NCI-H524 treated with DMSO at 0.1 percent for 48 hours (cell line): Measurements from ENCODE around the gene FAM171A1.
"Not testable (repeated sequence)": the region's sequence is repeated elsewhere in the genome, so short reads cannot be mapped to it uniquely, and the experiment has no call there.

ENCODE experiments used
- DNase-seq: peaks from one replicate; lab custom pipeline; 2025; lab: John Stamatoyannopoulos, UW

FAM171A1 gene

DNA sequence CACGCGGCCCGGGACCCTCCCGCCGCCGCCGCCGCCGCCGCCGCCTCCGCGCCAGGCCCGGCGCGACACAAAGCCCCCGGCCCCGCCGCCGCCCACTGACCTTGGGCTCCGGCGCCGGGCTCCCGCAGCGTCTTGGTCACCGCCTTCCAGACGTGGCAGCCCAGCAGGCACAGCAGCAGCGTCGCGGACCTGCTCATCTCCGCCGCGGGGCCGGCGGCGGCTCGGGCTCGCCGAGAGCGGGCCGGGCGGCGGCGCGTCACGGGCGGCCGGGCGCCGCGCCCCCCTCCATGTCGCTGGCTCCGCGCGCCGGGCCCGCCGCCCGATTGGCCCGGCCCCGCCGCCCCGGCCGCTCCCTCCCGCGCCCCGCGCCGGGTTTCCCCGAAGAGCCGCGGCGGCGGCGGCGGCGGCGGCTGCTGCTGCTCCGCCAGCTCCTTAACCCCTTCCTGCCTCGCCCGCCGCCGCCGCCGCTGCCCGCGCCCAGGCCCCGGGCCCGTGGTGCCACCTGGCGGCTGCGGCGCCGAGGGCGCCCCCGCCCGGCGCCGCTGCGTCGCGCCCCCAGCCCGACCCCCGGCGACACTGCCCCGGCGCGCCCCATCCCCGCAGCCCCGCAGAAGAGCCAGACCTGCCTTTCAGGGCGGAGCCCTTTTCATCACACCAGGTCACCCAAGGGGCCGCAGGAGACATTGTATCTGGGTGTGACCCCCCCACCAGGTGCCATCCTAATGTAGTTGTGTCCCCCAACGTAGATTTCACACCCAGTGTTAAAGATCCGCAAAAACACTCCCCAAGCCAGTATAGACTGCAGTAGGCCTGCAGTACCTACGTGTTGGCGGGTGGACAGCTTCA lies at the start of gene FAM171A1:
TSS of gene FAM171A1 (minus strand) at position 434 of the 846 bp plus-strand sequence. CDS start at position 197, 237 bp downstream.
- no peak for DNase-seq

DNA sequence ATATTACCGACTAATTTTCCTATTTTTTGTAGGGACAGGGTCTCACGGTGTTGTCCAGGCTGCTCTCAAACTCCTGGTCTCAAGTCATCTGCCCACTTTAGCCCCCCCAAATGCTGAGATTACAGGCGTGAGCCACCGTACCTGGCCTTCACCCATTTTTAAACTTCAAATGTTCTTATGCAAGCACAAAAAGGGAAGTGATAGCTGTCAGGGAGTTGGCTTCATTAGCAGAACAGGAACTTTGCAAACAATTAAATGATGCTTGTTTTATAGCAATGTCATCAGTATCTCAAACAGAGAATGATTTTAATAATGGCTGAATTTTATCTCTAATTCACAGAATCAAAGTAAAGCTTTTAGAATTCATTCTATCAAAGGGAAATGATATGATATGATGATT lies 49.8 kb upstream of the FAM171A1 start:
- DNase-seq: no peak

DNA sequence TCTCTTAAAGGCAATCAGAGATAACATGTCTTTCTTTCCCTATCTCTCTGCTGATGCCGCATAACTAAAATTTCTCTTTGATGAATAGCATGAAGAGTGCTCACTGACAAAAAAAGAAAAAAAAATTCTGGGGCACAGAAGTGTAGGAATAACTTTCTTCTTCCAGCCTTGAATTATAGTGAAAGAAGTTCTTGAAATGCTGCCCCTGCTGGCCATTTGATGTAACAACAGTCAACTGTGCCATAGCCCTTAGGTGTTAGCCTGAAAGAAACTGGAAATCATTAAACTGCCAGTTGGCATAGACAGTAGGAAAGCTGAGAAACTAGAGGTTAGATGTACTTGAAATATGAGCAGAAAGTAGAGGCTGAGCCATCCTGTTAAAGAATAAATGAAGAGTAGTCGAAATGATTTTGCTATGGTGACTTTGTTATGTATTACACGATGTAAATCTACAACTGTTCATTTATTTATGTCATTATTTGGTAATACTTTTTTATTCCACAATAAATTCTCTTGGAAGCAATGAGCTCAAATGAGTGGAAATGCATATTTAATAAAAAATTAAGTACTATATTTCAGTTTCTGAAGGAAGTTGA lies 48.3 kb upstream of the FAM171A1 start:
- DNase-seq: no peak

DNA sequence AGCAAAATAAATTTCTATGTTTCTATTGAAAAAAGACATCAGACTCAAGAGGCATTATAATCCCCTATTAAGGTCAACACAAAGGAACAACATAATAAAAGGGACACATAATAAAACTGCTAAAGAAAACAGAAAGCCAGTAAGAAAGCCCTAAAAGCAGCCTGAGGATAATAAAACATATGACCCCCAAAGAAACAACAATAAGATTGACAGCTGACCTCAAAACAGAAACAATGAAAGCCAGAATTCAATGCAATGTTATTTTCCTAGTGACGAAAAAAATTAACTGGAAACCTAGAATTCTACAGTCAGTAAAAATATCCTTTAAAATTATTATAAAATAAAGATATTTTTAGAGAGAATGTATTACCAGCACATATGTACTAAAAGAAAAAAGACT lies 44.9 kb upstream of the FAM171A1 start:
- no peak for DNase-seq

DNA sequence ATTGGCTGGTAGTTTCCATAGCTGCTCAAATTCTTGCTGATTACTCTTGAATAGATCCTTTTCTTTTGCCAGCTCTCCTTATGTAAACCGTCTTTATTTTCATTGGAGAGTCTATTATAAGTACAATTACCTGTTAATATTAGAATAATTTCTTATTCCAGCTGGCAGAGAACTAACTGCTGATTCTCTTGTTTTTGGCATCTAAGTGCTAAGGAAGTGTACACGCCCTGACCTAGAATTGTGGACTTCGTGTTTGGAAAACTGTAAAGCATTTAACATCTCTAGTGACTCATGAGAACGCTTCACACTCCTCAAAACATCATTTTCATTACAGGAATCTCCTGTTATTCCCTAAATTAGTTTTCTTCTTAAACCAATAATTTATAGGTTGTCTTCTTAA lies 39.9 kb upstream of the FAM171A1 start:
- DNase-seq: no peak

DNA sequence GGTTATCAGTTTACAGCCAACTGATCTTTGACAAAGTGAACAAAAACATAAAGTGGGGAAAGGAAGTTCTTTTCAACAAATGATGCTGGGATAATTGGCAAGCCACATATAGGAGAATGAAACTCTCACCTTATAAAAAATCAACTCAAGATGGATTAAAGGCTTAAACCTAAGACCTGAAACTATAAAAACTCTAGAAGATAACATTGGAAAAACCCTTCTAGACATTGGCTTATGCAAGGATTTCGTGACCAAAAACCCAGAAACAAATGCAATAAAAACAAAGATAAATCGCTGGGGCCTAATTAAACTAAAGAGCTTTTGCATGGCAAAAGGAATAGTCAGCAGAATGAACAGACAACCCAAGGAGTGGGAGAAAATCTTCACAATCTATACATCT lies 38.3 kb upstream of the FAM171A1 start:
- DNase-seq: not testable (repeated sequence)

DNA sequence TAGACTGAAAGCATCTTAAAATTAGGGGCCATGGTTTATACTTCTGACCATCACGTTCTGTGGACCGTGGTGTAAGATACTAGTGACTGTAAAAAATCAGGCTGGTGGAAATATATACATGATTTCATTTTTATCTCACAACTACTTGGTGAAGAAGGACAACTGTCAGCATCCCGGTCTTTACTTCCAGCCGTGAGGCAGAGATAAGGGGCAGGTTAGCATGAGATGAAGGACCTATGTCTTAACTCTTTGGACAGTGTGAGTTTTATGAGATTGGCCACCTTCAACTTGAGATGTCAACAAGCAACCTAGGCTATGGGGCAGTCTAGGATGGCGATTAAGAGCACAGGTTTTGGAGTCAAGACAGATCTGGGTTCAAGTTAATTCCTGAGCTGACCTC lies 37.5 kb upstream of the FAM171A1 start:
- DNase-seq: no peak

DNA sequence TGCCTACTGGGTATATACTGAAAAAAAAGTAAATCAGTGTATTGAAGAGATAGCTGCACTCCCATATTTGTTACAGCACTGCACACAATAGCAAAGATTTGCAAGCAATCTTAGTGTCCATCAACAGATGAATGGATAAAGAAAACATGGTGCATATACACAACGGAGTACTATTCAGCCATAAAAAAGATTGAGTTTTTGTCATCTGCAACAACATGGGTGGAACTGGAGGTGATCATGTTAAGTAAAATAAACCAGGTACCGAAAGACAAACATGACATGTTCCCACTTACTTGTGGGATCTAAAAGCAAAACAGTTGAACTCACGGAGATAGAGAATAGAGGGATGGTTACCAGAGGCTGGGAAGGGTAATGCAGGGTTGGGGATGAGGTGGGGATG lies 34.2 kb upstream of the FAM171A1 start:
- DNase-seq: no peak

DNA sequence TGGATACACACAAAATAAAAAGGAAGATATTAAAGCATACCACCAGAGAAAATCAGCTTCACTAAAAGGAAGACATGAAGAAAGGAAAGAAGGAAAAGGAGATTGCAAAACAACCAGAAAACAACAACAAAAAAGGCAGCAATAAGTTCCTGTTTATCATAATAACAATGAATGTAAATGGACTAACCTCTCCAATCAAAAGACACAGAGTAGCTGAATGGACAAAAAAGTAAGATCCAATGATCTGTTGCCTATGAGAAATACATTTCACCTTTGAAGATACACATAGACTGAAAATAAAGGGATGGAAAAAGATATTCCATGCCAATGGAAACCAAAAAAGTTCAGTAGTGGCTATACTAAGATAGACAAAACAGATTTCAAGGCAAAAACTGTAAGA lies 30.3 kb upstream of the FAM171A1 start:
- no peak for DNase-seq

DNA sequence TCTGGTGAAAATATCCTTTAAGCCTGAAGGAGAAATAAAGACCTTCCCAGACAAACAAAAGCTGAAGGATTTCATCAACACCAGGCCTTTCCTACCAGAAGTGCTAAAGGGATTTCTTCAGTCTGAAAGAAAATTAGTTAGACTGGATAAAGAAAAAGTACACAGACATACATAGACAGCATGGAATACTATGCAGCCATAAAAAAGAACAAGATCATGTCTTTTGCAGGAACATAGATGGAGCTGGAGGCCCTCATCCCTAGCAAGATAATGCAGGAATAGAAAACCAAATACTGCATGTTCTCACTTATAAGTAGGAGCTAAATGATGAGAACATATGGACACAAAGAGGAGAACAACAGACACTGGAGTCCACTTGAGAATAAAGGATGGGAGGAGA lies 29.4 kb upstream of the FAM171A1 start:
- not testable (repeated sequence) for DNase-seq

DNA sequence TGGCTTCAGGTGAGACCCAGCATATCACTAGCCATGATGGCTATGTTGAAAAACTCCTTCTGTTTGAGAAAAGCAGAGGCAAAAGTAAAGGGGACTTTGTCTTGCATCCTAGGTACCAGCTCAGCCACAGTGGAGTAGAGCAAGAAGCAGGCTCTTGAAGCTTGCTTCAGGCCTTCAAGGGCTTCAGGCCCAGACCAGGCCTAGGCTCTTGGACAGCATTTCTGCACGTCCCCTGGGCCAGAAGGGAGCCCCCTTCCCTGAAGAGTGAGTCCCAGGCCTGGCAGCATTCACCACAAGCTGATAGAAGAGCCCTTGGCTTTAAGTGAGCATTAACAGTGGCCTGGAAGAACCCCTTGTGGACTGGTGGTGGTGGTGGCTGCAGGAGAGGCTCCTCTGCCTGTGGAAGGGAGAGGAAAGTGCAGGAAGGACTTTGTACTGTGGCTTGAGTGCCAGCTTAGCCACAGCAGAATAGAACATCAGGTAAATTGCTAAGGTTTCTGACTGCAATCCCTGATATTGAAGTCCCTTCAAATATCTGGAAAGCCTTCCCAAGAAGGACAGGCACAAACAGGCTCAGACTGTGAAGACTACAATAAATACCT lies 28.1 kb upstream of the FAM171A1 start:
- no peak for DNase-seq

DNA sequence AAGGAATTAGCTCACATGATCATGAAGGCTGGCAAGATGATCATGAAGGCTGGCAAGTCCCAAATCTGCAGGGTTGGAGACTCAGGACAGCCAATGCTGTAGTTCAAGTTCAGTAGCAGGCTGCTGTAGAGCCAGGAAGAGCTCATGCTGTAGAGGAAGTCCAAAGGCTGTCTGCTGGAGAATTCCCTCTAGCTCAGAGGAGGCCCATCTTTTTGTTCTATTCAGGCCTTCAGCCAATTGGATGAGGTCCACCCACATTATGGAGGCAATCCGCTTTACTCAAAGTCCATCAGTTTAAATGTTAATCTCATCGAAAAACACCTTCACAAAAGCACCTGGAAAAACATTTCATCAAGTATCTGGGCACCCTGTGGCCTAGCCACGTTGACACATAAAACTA lies 24.8 kb upstream of the FAM171A1 start:
- no peak for DNase-seq

DNA sequence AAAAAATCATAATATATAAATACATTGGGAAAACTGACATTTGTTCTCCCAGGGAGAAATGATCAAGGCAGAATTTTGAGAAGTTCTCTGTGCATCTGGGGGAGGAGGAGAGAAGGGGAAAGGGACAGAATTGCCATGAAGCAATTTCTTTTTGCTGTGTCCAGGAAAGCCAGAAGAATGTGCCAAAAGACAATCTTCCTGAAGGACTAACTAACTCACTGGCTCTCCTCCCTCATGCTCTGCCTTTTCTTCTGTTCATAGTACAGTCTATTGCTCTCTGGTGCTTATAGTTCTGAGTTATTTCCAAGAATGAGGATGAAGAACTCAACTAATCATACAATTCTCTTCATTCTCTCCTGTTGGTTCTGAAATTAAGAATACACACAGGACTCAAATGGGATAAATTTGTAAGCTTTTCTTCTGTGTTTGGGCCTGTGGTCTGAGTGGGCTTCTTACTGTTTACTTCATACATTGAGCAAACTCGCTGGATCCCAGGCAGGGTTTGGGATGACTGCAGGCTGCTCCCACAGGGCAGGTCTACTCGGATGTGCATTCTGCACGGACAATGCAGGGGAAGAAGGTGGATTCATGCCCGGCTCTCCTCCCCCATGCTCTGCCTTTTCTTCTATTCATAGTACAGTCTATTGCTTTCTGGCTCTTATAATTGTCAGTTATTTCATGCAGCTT lies 22.2 kb upstream of the FAM171A1 start:
- DNase-seq: no peak

DNA sequence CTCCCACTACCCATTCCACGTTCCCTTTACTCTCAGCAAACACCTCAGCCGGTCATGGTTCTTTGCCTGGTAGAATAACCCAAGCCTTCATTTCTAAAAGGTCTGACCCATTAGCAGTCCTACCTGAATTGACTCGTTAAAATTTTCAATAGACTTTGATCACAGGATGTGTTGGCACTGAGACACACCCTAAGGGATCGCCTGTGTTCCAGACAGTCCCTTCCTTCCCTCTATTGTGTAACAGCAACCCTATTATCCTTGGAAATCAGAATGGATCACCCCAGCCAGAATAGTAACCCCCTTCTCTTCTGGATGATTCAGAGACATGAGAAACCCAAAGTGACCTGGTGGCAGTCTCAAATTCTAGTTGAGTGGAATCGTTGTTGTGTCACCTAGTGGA lies 20.4 kb upstream of the FAM171A1 start:
- DNase-seq: no peak

DNA sequence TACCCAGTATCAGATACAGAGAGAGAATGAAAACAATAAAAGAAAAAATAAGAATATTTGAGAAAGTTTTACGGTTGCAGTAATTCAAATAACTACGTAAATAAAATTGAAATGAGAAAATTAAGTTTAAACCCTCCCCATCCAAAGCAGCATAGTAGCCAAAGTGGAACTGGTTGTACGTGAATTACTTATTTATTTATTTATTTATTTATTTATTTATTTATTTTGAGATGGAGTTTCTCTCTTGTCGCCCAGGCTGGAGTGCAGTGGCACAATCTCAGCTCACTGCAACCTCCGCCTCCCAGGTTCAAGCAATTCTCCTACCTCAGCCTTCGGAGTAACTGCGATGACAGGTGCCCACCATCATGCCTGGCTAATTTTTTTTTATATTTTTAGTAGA lies 17.1 kb upstream of the FAM171A1 start:
- DNase-seq: not testable (repeated sequence)

DNA sequence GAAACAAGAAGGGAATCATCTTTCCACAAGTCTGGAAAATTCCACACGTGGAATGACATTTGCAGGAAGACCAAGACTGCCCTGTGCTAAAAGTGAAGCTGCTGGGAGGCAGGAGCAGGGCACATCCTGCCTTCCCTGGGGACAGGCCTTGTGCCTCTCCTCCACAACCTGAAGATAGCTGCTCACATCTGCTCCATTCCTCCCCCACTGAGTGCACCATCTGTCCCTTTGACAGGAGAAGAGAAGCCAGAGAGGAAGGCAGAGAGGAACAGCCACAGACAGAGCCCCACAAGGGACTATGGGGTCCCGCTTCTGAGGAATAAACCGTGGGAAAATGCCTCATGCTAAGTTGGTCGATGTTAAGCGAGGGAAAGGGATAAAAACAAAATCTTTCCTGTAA lies 15.9 kb upstream of the FAM171A1 start:
- peak; percentile 71 for DNase-seq

DNA sequence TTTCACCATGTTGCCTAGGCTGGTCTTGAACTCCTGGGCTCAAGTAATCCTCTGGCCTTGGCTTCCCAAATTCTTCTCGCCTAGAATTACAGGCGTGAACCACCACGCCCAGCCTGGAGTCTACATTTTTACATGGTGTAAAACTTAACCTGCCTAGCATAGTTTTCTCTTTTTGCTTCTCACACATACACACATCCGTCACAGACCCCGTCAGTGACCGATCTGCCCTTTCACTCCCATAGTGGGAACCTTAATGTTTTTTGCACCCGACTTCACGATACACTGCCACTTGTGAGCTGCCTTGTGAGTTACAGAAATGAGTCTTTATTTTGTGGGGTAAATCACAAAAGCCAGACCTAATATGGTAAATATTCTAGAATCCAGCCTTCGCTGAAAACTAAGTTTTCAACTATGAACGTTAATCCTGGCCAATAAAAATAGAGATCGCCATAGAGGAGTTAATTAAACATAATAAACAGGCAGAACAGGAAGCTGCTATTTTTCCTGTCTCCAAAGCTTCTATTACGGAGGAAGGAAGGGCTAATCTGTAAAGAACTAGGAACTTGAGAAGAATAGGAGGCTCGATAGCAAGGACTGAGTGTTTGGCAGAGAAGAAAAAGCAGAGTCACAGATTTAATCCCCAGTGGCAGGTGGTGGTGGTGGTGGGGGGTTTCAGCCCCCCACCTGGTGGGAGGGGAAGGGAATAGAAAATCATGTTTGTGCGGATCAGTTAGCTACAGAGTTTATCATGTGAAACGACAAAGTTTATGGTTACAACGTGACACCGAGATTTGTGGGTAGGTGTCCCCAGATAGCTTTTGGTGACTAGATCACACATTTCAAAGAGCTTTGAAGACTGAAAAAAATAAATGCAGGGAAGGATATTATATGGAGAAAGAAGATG lies 14.7 kb upstream of the FAM171A1 start:
- DNase-seq: peak; percentile 45

DNA sequence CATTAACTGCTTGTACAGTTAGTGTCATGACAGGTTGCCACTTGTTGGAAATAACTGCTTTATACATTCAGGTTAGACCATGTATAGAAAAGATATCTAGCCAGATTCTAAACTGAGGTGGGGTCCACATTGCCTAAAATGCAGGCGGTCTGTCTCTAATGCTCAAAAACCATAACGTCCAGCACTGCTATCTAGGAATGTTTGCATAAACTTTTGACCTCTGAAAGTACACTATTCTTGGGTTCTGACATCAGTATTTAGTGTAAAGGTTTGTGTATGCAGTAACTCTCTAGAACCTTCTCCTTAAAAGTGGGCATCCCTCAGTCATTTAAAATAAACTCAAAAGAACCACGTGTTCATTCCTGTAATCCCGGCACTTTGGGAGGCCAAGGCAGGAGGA lies 10.3 kb upstream of the FAM171A1 start:
- DNase-seq: no peak

DNA sequence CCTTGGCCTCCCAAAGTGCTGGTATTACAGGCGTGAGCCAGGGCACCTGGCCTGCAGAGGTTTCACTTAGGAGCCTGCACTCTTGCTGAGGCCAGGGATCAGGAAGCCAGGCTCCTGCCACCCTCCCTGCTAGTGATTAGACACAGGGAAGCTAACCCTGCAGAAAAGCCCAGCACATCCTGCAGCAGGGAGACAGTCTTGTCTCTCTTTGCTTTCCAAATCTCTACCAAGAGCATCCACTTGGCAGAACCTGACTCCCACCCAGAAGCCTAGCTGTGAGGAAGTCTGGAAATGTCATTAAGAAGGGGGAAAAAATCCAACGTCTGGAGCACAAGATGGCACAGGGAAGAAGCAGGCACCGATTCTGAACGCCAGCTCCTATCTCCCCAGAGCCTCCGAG lies 8.0 kb upstream of the FAM171A1 start:
- DNase-seq: no peak

DNA sequence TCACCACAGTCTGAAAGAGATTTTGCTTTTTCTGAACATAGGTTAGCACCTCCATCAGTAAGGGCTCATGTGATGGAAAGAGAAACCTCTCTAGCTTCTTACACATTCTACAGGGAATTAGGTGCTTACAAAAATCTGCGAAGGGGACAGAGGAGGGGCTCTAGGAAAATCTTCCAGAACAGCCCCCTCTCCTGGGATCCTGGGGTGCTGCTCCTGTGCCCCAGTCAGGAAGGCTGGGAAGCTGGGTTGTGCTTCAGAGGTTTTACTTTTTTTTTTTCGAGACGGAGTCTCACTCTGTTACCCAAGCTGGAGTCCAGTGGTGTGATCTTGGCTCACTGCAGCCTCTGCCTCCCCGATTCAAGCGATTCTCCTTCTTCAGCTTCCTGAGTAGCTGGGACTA lies 7.5 kb upstream of the FAM171A1 start:
- no peak for DNase-seq

DNA sequence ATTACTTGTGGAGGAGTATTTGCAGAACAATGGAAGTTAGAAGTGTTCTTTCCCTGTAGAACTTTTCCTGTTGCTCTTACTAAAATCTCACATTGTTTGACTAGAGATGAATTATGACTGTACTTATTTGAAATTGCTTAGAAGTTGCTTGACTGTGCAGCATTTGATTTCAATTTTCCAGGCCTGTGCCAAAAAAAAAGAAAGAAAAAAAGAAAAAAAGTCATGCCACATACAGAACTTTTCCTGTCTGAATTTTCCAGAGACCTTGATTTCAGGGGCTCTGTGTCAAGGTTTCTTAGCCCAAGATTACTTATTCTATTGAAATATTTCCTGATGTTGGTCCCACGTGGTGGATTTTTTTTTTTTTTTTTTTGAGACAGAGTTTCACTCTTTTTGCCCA lies 3.5 kb upstream of the FAM171A1 start:
- no peak for DNase-seq

DNA sequence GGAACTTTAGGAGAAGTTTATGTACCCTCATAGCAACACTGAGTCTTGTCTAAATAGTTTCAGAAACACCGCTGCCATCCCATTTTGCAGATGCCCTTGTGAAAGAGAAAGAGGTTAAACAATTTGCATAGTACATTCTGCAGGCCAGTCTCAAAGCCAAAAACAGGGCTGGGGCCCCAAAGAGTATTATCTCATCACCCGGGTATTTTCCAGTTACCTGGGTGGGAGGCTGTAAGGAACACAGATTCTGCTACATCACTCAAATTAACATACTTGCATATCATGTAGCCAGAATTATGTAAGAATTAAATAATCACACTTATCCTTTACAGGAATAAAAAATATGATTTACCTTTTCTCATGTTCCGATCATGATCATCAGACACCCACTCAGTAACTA lies 3.1 kb upstream of the FAM171A1 start:
- DNase-seq: no peak
